ENCODE measurements around the gene RNF5.

DNA sequence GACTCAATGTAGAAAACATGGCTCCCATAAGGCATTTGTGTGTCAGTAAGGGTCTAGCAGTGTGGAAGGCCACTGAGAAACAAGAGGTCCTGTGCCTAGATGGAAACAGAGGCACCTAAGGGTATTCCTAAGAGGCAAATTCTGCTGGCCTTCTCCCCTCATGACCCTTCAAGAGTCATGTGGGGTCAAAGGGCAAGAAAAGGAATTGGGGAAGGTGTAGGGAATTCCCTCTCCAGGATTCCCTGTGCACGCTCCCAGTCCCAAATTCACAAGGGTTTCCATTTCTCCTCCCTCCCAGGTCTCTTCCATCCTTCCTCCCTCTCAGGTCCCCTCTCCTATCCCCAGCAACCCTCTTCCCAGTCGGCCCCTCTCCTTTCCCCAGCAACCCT lies 2.9 kb upstream of the RNF5 start:
- TF ChIP-seq EZH2 (IDR thresholded peaks at IDR 0.05; ENCODE audit: borderline replicate concordance, insufficient read depth, low read depth, low read length, poor library complexity, severe bottlenecking) = no peak
- TF ChIP-seq, protein P1, sequence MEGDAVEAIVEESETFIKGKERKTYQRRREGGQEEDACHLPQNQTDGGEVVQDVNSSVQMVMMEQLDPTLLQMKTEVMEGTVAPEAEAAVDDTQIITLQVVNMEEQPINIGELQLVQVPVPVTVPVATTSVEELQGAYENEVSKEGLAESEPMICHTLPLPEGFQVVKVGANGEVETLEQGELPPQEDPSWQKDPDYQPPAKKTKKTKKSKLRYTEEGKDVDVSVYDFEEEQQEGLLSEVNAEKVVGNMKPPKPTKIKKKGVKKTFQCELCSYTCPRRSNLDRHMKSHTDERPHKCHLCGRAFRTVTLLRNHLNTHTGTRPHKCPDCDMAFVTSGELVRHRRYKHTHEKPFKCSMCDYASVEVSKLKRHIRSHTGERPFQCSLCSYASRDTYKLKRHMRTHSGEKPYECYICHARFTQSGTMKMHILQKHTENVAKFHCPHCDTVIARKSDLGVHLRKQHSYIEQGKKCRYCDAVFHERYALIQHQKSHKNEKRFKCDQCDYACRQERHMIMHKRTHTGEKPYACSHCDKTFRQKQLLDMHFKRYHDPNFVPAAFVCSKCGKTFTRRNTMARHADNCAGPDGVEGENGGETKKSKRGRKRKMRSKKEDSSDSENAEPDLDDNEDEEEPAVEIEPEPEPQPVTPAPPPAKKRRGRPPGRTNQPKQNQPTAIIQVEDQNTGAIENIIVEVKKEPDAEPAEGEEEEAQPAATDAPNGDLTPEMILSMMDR (IDR thresholded peaks at IDR 0.05) = no peak

All from B cell (primary cell).